ENCODE data around the gene KRTAP2-1.
"Not testable (repeated sequence)": the region's sequence is repeated elsewhere in the genome, so short reads cannot be mapped to it uniquely, and the experiment has no call there.

KRTAP2-1 gene, protein sequence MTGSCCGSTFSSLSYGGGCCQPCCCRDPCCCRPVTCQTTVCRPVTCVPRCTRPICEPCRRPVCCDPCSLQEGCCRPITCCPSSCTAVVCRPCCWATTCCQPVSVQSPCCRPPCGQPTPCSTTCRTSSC

GRCh38 chr17:41046735-41047465 lies at the start of gene KRTAP2-1:
KRTAP2-1 (minus strand) TSS chr17:41047316; CDS start chr17:41047267, 49 bp downstream.
- DNase-seq, result not testable (repeated sequence)

DNA sequence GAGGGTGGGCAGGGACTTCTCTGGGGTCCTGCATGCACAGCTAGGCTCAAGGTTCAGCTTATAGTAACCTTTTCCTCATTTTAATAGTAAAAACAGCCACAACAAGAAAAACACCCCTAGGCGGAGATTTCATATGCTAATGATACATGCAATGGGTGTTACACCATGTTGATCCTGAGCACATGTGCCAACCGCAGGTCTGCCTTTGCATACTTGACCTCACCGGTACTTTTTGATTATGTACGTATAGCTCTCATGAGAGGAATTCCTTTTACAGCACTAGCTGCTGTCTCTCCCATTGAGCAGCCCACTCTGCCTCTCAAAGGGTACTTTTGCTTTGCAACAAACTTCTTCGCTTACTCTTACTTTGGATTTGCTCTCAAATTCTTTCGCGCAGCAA lies 48.9 kb upstream of the KRTAP2-1 start:
- no peak for DNase-seq

GRCh38 chr17:41088760-41089352 lies 41.7 kb upstream of the KRTAP2-1 start:
- not testable (repeated sequence) for DNase-seq

DNA sequence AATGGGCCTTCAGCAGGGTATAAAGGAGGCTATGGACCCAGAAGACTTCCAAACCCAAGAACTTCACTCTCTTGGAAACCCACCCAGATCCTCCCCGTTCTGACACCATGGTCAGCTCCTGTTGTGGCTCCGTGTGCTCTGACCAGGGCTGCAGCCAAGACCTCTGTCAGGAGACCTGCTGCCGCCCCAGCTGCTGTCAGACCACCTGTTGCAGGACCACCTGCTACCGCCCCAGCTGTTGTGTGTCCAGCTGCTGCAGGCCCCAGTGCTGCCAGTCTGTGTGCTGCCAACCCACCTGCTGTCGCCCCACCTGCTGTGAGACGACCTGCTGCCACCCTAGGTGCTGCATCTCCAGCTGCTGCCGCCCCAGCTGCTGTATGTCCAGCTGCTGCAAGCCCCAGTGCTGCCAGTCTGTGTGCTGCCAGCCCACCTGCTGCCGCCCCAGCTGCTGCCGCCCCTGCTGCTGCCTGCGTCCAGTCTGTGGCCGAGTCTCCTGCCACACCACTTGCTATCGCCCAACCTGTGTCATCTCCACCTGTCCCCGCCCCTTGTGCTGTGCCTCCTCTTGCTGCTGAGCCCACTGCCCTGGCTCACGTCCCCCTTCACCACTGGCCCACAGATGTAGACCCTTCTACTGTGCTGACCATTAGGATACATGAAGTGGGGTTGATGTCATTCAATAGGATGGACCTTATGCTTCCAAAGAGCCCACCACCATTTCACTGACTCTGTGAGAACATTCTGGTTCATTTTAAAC lies 37.2 kb upstream of the KRTAP2-1 start, which contains the start of gene KRTAP4-7:
Gene KRTAP4-7, plus strand, starts transcription at position 51 of the 757 bp plus-strand sequence. Its CDS starts 57 bp downstream, at position 108.
- DNase-seq, result not testable (repeated sequence)

DNA sequence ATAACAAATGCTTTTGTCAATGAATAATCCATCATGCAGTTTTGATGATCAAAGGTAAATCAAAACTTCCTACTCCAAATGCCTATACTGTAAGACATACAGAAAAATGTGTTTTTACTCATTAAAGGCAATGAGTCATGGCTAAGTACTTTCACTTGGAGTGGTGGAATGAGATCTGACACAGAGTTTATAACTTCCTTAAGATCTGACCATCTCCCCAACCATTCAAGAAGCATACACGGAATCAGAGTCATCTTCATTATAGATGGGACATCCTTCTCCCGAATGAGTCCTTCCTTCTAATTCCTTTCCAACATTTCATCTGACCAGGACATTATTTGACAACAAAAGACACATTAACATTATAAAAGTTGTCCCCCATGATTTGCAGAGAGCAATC lies 36.3 kb upstream of the KRTAP2-1 start:
- DNase-seq, result not testable (repeated sequence)

- DNase-seq, result no peak
Observed at GRCh38 chr17:41082626-41083025, 35.5 kb upstream of the KRTAP2-1 start.

DNA sequence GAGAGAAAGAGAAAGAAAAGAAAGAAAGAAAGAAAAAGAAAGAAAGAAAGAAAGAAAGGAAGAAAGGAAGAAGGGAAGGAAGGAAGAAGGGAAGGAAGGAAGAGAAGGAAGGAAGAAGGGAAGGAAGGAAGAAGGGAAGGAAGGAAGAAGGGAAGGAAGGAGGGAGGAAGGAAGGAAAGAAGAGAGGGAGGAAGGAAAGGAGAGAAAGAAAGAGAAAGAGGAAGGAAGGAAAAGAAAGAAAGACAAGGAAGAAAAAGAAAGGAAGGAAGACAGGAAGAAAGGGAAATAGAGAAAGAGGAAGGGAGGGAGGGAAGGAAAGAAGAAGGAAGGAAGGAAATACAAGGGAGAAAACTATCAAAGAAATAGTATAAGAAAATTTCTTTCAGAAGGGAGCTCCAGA lies 29.7 kb upstream of the KRTAP2-1 start:
- DNase-seq, result no peak

- no peak for DNase-seq
Observed at GRCh38 chr17:41073676-41074075, 26.6 kb upstream of the KRTAP2-1 start.

DNA sequence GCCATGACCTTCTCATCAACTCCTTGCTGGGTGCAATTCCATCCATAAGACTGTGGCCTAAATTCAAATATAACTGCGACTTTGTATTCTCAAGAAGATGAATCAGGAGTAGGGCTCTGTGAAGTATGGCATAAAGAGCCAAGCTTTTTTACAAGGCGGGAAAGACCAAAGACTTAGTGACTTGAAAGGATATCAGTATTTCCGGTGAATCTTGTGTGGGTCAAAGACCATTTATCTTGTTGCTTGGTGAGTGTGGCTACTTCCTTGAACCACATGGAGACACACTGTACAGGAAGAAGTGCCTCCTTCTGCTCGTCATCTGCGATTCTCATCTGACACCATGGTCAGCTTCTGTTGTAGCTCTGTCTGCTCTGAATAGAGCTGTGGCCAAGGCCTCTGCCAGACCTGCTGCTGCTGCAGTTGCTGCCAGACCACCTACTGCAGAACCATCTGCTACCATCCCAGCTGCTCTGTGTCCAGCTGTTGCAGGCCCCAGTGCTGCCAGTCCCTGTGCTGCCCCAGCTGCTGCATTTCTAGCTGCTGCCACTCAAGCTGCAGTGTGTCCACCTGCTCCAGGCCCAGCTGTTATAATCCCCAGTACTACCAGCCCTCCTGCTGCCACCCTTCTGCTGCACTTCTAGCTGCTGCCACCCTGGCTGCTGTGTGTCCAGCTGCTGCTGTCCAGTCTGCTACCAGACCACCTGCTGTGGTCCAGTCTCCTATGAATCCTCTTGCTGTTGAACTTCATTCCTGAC lies 24.7 kb upstream of the KRTAP2-1 start:
- DNase-seq, result no peak

- no peak for DNase-seq
Observed at GRCh38 chr17:41069031-41069430, 21.9 kb upstream of the KRTAP2-1 start.

GRCh38 chr17:41067281-41067680 lies 20.2 kb upstream of the KRTAP2-1 start:
- no peak for DNase-seq

- no peak for DNase-seq
Observed at GRCh38 chr17:41065829-41066624, 18.9 kb upstream of the KRTAP2-1 start, which contains the start of gene KRTAP2-4. KRTAP2-4 (minus strand) TSS chr17:41065879; CDS start chr17:41065845, 34 bp downstream.

GRCh38 chr17:41065016-41065689 lies 18.0 kb upstream of the KRTAP2-1 start:
- DNase-seq, result not testable (repeated sequence)

- DNase-seq, result no peak
Observed at GRCh38 chr17:41064301-41064700, 17.2 kb upstream of the KRTAP2-1 start.

GRCh38 chr17:41063449-41063848 lies 16.3 kb upstream of the KRTAP2-1 start:
- no peak for DNase-seq

- DNase-seq, result no peak
Observed at GRCh38 chr17:41061964-41062363, 14.8 kb upstream of the KRTAP2-1 start.

DNA sequence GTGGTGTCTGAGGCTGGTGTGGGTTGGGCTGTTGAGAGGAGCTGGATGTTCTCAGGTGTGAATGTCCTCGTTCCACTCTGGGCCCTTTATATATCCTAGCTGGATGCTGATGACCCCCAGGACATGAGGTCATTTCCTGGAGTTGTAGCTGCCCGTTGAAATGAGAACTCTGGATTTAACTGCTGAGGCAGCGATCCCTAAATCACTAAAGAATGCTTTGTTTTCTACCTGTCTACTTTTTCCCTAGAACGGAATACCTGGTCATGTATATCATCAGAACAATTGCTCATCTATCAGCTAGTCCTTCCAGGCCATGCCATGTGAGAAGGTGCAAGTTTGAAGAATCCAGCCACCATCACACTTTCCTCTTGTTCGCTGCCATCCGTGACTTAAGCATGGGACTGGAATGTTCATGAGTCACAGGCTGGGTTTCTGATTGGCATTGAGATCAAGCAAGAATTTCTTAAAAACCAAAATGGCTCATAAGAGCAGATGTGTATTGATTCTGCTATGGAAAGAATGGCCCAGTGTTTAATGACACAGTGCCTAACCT lies 13.0 kb upstream of the KRTAP2-1 start, which contains the start of gene KRTAP2-3:
Gene KRTAP2-3, minus strand, starts transcription at position 63 of the 553 bp plus-strand sequence. CDS start 64 bp downstream, outside the sequence.
- DNase-seq, result no peak

- DNase-seq, result not testable (repeated sequence)
Observed at GRCh38 chr17:41059276-41060051, 12.3 kb upstream of the KRTAP2-1 start.

DNA sequence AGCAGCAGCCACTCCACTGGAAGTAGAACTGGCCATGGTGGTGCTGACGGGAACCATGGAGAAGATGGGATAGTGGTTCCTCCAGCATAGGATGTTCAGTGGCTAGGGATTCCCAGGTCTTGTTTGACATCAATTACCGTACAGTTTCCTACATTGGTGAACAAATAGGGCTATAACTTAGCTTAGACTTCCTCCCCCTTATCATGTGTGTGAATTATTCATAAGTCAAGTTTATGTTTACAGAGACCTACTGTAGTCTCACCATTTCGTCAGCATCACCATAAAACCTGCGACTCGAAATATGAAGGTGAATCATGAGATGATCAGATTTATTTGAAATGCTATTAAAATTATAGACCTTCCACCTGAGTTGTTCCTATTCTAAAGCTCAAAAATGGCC lies 11.6 kb upstream of the KRTAP2-1 start:
- no peak for DNase-seq

GRCh38 chr17:41057547-41057946 lies 10.4 kb upstream of the KRTAP2-1 start:
- DNase-seq, result no peak
